HG03571 (cell line): Measurements from ENCODE around the gene UGT1A5.
"Not testable (repeated sequence)": the region's sequence is repeated elsewhere in the genome, so short reads cannot be mapped to it uniquely, and the experiment has no call there.

Source experiments
- ATAC-seq: cut with Tn5 transposase; IDR thresholded peaks from one replicate; pipeline ENCODE4 v1.9.1; 2021; ENCODE audit not compliant: unreplicated experiment

Gene UGT1A5

DNA sequence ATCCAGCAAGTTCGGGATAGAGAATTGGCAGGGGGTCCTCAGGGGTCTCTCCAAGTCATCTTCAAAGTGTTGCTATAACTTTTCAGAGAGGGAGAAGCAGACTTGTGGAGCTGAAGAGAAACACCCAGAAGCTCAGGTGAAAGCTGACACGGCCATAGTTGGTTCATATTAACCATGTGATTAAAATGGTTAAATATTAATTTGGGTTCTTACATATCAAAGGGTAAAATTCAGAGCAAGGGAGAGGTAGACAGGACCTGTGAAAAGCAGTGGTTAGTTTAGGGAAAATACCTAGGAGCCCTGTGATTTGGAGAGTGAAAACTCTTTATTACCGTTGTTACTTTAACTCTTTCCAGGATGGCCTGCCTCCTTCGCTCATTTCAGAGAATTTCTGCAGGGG lies 20.1 kb upstream of the UGT1A5 start, which contains the start of gene UGT1A6:
Gene UGT1A6, plus strand, starts transcription at position 243 of the 400 bp plus-strand sequence. Its CDS starts 115 bp downstream, at position 358.
- ATAC-seq = no peak

DNA sequence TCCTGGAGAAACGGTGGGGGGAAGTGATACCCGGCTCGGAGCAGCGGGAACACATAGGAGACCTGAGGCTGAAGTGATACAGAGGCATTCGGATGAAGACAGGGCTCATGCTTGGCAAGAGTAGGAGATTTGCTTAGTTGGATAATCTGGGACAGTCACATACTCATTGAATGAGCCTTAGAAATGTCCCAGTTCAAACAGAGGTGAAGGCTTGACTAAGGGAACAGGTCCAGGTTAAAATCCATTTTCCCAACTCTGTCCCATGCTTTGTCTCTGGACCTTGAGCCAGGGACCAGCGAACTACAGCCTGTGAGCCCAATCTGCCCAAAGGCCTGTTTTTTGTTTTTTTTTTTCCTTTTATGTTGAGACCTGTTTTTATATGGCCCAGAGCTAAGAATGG lies 18.7 kb upstream of the UGT1A5 start:
- no peak for ATAC-seq

DNA sequence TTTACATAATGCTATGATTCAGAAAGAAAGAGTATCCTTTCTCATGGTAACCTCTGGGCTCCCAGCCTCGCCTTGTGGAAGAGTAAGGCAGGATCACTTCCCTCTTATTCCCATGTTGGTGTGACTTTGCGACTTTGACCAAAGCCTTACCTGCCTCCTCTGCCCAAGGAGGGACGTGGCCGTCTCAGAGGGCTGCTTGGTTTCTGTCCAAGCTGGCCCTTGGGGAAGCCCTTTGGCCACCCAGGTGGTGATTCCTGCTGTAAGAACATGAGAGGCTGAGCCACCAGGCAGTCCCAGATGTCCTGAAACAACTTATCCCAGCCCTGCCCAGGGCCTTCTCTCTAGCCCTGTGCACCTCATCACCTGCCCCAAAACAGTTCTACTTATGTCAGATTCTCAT lies 14.0 kb upstream of the UGT1A5 start:
- no peak for ATAC-seq

DNA sequence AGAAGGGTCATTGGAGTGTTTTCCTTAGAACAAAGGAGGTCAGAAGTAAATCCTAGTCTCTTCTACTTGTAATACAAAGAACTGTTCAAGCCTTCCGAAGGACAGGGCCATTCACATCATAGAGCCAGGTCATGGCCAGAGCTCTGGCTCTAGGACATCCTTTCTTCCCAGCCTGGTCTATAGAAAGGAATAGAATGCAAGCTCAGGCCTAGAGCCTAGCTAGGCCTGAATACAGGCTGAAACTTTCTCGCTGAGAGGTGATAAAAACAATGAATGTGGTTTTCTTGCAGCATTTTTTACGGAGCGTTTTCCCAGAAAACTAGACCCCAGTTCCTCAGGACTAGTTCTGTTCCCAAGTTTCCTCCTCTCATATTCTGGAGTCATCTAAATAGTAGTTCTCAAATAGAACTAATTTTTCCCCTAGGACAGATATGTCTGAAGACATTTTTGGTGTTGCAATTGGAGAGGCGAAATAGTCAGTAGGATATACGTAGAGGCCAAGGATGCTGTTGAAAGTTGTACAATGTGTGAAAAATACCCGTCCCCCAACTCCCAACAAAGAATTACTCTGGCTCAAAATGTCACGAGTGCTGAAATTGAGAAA lies 13.2 kb upstream of the UGT1A5 start:
- ATAC-seq = no peak

DNA sequence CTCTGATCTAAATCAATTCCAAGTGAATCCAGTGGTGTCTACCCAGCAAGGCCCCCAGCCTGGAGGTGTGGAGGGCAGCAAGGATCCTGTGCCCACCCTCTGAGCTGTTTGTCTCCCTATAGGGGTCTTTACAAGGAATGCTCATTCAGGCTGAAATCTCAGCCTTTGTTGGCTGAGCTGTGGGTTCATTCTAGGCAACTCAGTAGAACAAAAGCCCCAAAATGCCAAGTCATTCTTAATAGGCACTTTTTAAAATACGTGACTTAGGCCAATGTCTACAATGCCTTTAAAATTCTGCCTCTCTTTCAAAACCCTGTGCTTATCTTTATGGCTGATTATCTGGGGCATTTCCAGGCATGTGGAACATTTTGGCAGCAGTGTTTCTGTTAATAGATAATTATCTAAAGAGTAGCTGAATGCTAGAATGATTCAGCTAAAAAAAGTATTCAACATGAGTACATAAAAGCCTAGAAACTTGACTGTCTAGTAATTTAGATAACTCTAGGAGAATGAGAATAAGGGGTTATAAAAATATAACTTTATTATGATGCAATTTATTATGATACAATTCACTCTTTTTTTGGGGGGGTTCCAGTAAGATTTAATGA lies 12.6 kb upstream of the UGT1A5 start:
- ATAC-seq = no peak

DNA sequence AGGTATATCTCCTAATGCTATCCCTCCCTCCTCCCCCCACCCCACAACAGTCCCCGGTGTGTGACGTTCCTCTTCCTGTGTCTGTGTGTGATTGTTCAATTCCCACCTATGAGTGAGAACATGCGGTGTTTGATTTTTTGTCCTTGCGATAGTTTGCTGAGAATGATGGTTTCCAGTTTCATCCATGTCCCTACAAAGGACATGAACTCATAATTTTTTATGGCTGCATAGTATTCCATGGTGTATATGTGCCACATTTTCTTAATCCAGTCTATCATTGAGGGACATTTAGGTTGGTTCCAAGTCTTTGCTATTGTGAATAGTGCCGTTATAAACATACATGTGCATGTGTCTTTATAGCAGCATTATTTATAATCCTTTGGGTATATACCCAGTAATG lies 11.9 kb upstream of the UGT1A5 start:
- ATAC-seq = not testable (repeated sequence)

DNA sequence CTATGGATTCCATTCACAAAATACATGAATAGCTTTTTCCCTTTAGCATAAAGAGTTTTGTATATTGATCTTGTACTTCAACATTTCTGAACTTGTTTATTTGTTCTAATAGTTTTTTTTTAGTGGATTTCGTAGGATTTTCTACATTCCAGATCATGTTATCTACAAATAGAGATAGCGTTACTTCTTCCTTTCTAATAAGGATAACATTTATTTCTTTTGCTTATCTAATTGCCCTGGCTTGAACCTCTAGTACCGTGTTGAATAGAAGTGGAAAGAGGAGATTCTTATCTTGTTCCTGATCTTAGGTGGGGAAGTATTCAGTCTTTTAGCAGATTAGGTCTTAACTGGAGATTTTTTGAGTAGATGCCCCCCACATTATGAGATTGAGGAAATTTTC lies 10.5 kb upstream of the UGT1A5 start:
- no peak for ATAC-seq

DNA sequence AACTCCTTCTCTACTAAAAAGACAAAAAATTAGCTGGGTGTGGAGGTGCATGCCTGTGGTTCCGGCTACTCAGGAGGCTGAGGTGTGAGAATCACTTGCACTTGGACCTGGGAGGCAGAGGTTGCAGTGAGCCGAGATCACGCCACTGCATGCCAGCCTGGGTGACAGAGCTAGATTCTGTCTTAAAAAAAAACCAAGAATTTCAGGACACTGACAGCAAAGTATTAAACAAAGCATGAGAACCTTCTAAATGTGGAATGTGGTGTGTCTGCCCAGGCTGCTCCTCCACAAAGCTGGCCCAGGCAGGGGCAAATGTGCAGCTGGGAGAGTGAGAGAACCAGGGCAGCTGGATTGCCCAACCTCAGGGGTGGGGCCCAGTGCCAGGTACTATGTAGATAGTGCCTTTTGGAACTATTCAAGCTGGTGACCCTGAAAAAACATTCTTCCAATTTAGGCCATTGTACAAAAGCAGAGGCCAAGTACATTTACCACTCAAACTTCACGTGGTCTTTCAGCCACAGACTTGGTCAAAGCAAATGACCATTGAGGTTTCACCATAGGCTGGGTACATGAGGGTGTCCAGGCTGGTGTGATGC lies 6.7 kb upstream of the UGT1A5 start:
- no peak for ATAC-seq

DNA sequence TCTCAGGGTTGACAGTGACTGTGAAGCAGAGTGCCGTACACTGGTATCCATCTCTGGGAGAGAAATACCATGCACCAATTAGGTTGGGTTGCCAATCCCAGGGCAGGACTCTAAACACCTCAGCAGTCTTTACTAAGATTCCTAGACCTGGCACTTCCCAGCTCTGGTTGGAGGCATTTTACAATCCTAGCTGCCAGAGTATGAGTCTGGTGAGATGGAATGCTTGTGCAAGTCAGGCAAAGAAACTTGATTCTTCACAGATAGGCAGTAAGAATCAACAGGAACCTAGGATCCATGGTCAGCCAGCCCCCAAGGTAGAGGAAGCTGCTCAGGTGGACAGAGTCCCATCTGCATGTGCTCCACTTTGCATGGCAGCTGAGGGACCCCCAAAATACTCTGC lies 6.0 kb upstream of the UGT1A5 start:
- ATAC-seq = no peak

DNA sequence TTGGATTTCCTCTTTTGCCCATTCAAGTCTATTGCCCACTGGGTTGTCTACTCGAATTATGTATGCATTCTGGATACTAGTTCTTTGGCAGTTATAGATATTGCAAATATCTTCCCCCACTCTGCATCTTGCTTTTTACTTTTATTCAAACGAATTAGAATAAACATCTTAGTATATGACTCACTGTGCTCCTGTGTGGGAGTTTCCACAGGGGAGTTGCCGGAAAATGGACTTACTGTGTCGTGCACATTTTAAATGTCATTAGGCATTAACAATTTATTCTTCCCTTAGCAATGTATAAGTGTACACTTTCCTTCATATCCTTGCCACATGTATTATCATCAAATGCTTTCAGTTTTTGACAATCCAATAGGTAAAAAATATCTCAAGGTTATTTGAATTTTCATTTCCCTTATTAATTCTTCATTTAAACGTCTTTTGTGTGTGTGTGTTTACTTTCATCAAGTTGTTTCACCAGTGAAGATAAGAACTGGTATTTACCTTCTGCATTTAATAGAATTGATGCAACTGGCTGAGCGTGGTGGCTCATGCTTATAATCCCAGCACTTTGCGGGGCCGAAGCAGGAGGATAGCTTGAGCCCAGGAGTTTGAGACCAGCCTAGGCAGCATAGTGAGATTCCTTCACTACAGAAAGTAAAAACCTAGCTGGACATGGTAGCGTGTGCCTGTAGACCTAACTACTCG lies 4.6 kb upstream of the UGT1A5 start:
- no peak for ATAC-seq

DNA sequence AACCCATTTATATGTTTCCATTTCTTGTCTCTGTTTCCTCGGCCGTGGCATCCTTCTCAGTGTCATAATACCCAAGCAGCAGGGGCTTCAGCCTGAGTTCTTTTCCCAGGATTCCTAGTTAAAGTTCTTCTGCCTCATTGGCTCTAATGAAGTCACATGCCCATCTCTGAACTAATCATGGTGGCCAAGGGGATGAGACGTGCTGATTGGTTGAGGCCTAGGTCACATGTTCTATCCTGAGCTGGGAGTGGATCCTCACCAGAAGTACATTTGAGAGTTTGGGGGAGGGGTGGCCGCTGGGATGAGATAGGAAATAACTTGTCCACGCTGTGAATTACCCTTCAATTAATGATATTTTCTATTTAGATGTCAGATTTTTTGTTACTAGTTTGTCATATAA lies 3.8 kb upstream of the UGT1A5 start:
- no peak for ATAC-seq

DNA sequence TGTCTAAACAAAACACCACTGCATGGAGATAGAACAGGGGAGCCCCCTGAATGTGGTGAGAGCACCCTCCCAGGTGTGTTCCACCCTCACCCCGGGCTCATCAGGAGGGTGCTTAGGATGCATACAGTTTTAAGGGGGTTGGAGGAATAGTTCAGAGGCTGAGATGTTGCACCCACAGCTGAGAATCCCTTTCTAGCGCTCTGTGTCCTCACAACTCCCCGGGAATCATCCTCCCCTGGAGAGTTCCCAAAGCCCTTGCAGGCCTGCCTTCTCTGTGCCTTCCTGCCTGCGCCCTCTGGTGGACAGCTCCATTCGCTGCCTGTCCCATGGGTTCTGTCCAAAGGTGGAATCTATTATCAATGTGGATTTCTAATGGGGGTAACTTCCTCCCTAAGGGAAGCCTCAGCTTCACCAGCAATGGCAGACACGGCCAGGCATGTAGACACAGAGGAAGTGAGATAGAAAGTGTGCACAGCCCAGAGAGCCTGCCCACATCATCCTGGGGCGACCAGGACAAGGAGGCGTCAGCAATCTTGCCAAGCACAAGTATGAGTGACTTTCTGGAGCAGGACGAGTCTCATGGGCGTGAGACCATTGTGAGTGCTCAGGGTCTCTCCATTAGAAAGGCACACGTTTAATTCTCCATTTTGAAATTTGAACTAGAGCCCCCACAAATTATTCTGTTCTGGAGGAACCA lies 1.2 kb upstream of the UGT1A5 start:
- no peak for ATAC-seq

DNA sequence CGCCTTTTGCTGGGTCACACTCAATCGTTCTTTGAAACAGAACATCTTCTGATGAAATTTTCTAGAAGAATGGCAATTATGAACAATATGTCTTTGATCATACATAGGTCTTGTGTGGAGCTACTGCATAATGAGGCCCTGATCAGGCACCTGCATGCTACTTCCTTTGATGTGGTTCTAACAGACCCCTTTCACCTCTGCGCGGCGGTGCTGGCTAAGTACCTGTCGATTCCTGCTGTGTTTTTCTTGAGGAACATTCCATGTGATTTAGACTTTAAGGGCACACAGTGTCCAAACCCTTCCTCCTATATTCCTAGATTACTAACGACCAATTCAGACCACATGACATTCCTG lies 532 bp downstream of the UGT1A5 start:
- ATAC-seq = no peak

DNA sequence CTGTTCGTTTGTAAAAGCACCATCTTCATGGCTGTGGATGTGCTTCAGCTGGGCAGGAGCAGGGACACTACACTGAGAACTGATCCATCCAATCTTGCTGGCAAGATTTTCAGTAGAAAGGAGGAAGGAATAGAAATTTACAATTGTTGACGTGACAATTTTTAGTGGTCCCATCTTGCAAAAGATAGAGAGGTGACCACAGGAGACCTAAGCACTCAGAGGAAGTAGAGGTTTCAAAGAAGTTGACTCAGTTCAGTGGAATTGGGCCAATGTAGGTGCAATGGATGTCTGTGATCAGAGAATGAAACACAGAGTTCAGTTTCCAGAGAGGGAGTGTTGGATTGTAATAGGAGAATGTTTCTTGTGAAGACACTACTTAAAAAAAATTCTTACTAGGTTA lies 1.4 kb downstream of the UGT1A5 start:
- no peak for ATAC-seq

DNA sequence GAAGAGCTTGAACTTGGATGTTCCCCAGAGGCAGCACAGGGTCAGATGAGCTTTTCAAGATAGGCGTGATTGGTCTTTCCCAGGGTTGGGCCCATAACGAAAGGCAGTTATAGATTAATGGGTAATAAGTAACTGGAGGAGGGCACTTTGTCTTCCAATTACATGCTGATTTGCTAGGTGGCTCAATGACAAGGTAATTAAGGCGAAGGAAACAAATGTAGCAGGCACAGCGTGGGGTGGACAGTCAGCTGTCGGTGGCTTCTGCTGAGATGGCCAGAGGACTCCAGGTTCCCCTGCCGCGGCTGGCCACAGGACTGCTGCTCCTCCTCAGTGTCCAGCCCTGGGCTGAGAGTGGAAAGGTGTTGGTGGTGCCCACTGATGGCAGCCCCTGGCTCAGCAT lies 5.8 kb downstream of the UGT1A5 start, which contains the start of gene UGT1A4:
Gene UGT1A4, plus strand, starts transcription at position 185 of the 400 bp plus-strand sequence. Its CDS starts 85 bp downstream, at position 270.
- no peak for ATAC-seq

DNA sequence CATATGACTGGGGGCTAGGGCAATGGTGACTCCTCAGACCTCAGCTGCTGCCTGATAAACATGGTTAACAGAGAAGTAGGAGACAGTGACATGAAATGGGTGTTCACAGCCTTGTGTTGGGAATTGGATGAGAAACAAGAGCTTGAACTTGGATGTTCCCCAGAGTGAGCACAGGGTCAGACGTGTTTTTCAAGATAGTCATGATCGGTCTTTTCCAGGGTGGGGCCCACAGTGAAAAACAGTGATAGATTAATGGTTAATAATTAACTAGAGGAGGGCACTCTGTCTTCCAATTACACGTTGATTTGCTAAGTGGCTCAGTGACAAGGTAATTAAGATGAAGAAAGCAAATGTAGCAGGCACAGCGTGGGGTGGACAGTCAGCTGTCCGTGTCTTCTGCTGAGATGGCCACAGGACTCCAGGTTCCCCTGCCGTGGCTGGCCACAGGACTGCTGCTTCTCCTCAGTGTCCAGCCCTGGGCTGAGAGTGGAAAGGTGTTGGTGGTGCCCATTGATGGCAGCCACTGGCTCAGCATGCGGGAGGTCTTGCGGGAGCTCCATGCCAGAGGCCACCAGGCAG lies 16.1 kb downstream of the UGT1A5 start, which contains the start of gene UGT1A3:
Gene UGT1A3, plus strand, starts transcription at position 320 of the 579 bp plus-strand sequence. Its CDS starts 85 bp downstream, at position 405.
- ATAC-seq = no peak

DNA sequence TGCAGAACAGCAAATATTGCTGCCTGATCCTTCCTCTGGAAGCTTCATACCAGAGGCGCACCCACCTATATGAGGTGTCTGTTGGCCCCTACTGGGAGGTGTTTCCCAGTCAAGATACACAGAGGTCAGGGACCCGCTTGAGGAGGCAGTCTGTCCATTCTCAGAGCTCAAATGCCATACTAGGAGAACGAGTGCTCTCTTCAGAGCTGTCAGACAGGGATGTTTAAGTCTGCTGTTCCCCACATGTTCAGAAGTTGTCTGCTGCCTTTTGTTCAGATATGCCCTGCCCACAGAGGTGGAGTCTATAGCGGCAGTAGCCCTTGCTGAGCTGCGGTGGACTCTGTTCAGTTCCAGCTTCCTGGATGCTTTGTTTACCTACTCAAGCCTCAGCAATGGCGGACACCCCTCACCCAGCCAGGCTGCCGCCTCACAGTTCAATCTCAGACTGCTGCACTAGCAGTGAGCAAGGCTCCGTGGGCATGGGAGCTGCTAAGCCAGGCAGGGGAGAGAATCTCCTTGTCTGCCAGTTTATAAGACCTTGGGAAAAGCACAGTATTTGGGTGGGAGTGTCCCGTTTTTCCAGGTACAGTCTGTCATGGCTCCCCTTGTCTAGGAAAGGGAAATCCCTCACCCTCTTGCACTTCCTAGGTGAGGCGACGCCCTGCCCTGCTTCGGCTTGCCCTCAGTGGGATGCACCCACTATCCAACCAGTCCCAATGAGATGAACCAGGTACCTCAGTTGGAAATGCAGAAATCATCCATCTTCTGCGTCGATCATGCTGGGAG lies 24.4 kb downstream of the UGT1A5 start:
- ATAC-seq = not testable (repeated sequence)

DNA sequence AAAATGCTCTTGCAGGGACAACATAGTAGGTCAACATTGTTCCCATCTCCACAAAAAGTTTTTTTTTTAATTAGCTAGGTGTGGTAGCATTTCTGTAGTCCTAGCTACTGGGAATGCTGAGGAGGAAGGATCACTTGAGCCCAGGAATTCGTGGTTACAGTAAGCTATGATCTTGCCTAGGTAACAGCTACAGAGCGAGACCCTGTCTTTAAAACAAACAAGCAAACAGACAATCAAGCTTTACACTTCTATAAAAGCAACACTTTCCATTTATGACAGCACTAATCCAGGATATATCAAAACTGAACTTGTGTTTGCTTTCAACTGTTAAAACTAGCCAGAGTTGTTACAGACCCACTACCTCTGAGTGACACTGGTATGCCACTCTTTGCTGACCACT lies 28.2 kb downstream of the UGT1A5 start:
- ATAC-seq = no peak

DNA sequence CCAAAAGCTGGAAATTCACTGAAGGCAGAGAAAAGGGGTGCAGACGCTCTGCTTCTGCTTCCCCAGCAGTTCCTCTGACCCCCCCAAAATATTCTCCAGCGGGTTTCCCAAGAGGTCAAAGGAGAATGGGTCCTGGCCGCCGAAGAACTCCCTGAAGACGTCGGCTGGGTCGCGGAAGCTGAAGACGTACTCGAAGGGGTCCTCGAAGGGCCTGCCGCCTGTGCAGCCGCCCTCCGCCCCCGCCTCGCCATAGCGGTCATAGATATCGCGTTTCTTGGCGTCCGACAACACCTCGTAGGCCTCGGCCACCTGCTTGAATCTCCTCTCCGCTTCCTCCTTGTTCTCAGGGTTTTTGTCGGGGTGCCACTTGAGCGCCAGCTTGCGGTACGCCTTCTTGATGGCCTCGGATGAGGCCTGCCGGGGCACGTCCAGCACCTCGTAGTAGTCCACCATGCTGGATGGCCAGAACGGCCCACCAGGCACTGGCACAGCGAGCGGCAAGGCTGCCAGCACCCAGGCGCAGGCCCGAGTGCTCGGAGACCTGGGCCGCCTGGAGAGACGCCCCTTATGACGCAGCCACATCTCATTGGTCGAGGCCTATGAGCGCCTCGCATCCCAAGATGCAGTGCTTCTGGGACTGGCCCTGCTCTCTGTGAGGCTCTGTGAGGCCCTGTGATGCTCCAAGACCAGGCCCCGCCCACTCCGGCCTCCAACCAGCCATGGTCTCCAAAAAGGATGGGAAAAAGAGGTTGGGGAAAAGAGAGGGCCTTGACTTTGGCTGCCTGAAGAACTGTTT lies 31.0 kb downstream of the UGT1A5 start:
- ATAC-seq = no peak
